H9 (cell line): ENCODE results near the gene ERI3. TPM values are rescaled to one million over a fixed set of nuclear protein-coding genes. Genes with fewer than 3 reads are reported as not detected.

Source experiments
- DNase-seq: peaks from one replicate; pipeline ENCODE4 v3.0.0-alpha.2; 2017
- H2AFZ ChIP-seq: one replicate; pipeline ENCODE4 v1.6.1; 2013; ENCODE audit warnings: mild to moderate bottlenecking, low read length, control low read depth, moderate library complexity
- H2AK5ac ChIP-seq: 2 replicates; pipeline ENCODE4 v1.6.1; 2013; ENCODE audit warnings: low read length, control low read depth, mixed read lengths; ENCODE audit not compliant: insufficient read length
- H2BK120ac ChIP-seq: one replicate; pipeline ENCODE4 v1.6.1; 2013; ENCODE audit warnings: low read depth, mild to moderate bottlenecking, low read length, control low read depth, inconsistent platforms; ENCODE audit not compliant: poor library complexity, severe bottlenecking
- H2BK12ac ChIP-seq: 2 replicates; pipeline ENCODE4 v1.6.1; 2013; ENCODE audit warnings: low read length, control low read depth, mixed read lengths, low read depth; ENCODE audit not compliant: insufficient read length
- H2BK15ac ChIP-seq: 2 replicates; pipeline ENCODE4 v1.6.1; 2013; ENCODE audit warnings: low read depth, low read length, control low read depth
- H2BK20ac ChIP-seq: one replicate; pipeline ENCODE4 v1.6.1; 2013; ENCODE audit warnings: low read depth, mild to moderate bottlenecking, low read length, control low read depth, inconsistent platforms; ENCODE audit not compliant: poor library complexity, severe bottlenecking
- H2BK5ac ChIP-seq: 2 replicates; pipeline ENCODE4 v1.6.1; 2013; ENCODE audit warnings: low read length, control low read depth, mixed read lengths; ENCODE audit not compliant: insufficient read length
- H3K14ac ChIP-seq: 2 replicates; pipeline ENCODE4 v1.6.1; 2013; ENCODE audit warnings: low read length, control low read depth; ENCODE audit not compliant: insufficient read depth
- H3K18ac ChIP-seq: 2 replicates; pipeline ENCODE4 v1.6.1; 2013; ENCODE audit warnings: low read depth, mild to moderate bottlenecking, mixed read lengths, low read length, control low read depth; ENCODE audit not compliant: insufficient read length
- H3K23ac ChIP-seq: 2 replicates; pipeline ENCODE4 v1.6.1; 2013; ENCODE audit warnings: low read length, control low read depth, mixed read lengths, low read depth; ENCODE audit not compliant: insufficient read length
- H3K23me2 ChIP-seq: 2 replicates; pipeline ENCODE4 v1.6.1; 2013; ENCODE audit warnings: low read depth, mild to moderate bottlenecking, mixed read lengths, low read length, control low read depth; ENCODE audit not compliant: insufficient read length, poor library complexity, severe bottlenecking
- H3K27ac ChIP-seq: 2 replicates; pipeline ENCODE4 v1.5.1; 2013; ENCODE audit warnings: low read length, control low read depth, mixed read lengths, low read depth; ENCODE audit not compliant: insufficient read length
- H3K27me3 ChIP-seq: 2 replicates; pipeline ENCODE4 v1.6.1; 2013; ENCODE audit warnings: low read length, control low read depth, inconsistent platforms; ENCODE audit not compliant: insufficient read depth
- H3K4ac ChIP-seq: 2 replicates; pipeline ENCODE4 v1.6.1; 2013; ENCODE audit warnings: low read depth, mild to moderate bottlenecking, control low read depth, inconsistent platforms, low read length, moderate library complexity
- H3K4me1 ChIP-seq: 2 replicates; pipeline ENCODE4 v1.6.1; 2013; ENCODE audit warnings: low read length, control low read depth, inconsistent platforms; ENCODE audit not compliant: insufficient read depth
- H3K4me2 ChIP-seq: 2 replicates; pipeline ENCODE4 v1.6.1; 2013; ENCODE audit warnings: low read length, control low read depth, mixed read lengths; ENCODE audit not compliant: insufficient read length, insufficient read depth
- H3K56ac ChIP-seq: 2 replicates; pipeline ENCODE4 v1.6.1; 2013; ENCODE audit warnings: low read depth, mild to moderate bottlenecking, mixed read lengths, low read length, control low read depth; ENCODE audit not compliant: insufficient read length
- H3K79me1 ChIP-seq: 2 replicates; pipeline ENCODE4 v1.6.1; 2013; ENCODE audit warnings: low read depth, mild to moderate bottlenecking, moderate library complexity, low read length, control low read depth, inconsistent platforms; ENCODE audit not compliant: insufficient read depth, poor library complexity, severe bottlenecking
- H3K79me2 ChIP-seq: 2 replicates; pipeline ENCODE4 v1.6.1; 2013; ENCODE audit warnings: low read length, control low read depth, inconsistent platforms; ENCODE audit not compliant: insufficient read depth
- H3K9ac ChIP-seq: 2 replicates; pipeline ENCODE4 v1.6.1; 2013; ENCODE audit warnings: low read length, control low read depth, mixed read lengths; ENCODE audit not compliant: insufficient read length; ENCODE audit errors: extremely low read depth
- H3K9me3 ChIP-seq: one replicate; pipeline ENCODE4 v1.6.1; 2013; ENCODE audit warnings: low read depth, low read length, inconsistent platforms; ENCODE audit not compliant: control insufficient read depth
- H3T11ph ChIP-seq: one replicate; pipeline ENCODE4 v1.6.1; 2013; ENCODE audit warnings: mild to moderate bottlenecking, low read length, control low read depth, inconsistent platforms
- H4K20me1 ChIP-seq: one replicate; pipeline ENCODE4 v1.6.1; 2013; ENCODE audit not compliant: control insufficient read depth, insufficient read length, insufficient read depth
- H4K5ac ChIP-seq: 2 replicates; pipeline ENCODE4 v1.6.1; 2013; ENCODE audit warnings: low read depth, mild to moderate bottlenecking, mixed read lengths, low read length, control low read depth; ENCODE audit not compliant: insufficient read length
- H4K8ac ChIP-seq: replicated peaks from 2 replicates; pipeline ENCODE4 v1.6.1; 2013; ENCODE audit warnings: low read length, control low read depth, mixed read lengths, low read depth; ENCODE audit not compliant: insufficient read length
- H4K91ac ChIP-seq: 2 replicates; pipeline ENCODE4 v1.6.1; 2013; ENCODE audit warnings: low read depth, mild to moderate bottlenecking, moderate library complexity, mixed read lengths, low read length, control low read depth; ENCODE audit not compliant: insufficient read length
- H3K27ac Mint-ChIP-seq, 3 experiments: 2 replicates in 2 of 3; 3 replicates in 1 of 3; pipeline ENCODE4 v1.8.0; 2020 to 2021; ENCODE audit warnings: mixed read lengths in 3 of 3, mild to moderate bottlenecking in 1 of 3, moderate library complexity in 1 of 3
- H3K27me3 Mint-ChIP-seq: 2 replicates; pipeline ENCODE4 v1.8.0; 2021; ENCODE audit warnings: low read depth, mild to moderate bottlenecking, moderate library complexity, mixed read lengths
- H3K36me3 Mint-ChIP-seq, 3 experiments: 2 replicates in 2 of 3; 3 replicates in 1 of 3; pipeline ENCODE4 v1.8.0; 2020 to 2021; ENCODE audit warnings: low read depth in 3 of 3, mixed read lengths in 3 of 3; ENCODE audit not compliant: insufficient read depth in 1 of 3
- H3K4me1 Mint-ChIP-seq, 2 experiments: 2 replicates each; pipeline ENCODE4 v1.8.0; 2020; ENCODE audit warnings: mixed read lengths in 2 of 2
- H3K4me3 Mint-ChIP-seq, 2 experiments: 2 replicates in 1 of 2; 3 replicates in 1 of 2; pipeline ENCODE4 v1.8.0; 2020 to 2021; ENCODE audit warnings: mild to moderate bottlenecking in 2 of 2, mixed read lengths in 2 of 2, moderate library complexity in 1 of 2
- H3K9me3 Mint-ChIP-seq, 2 experiments: 2 replicates in 1 of 2; 3 replicates in 1 of 2; pipeline ENCODE4 v1.8.0; 2020; ENCODE audit warnings: mild to moderate bottlenecking in 2 of 2, mixed read lengths in 2 of 2, moderate library complexity in 1 of 2
- WGBS: extraction: QIAGEN DNeasy Blood & Tissue Kit; methylation state at CpG from one replicate; pipeline ENCODE4 v1.1.7; 2013; ENCODE audit warnings: missing lambda C conversion rate, low lambda C conversion rate, mixed read lengths; ENCODE audit not compliant: insufficient read length; ENCODE audit errors: extremely low coverage; 5-methylcytosine and 5-hydroxymethylcytosine counted together
- total RNA-seq: library from RNA; stranded (reverse); gene quantifications from 2 replicates; pipeline ENCODE4 v1.2.1, GENCODE V29; 2021
- TF ChIP-seq, protein P1 (sequence below): fragments of 200-600 bp; sonication (generic); conservative IDR thresholded peaks from 3 replicates; pipeline ENCODE4 v1.8.0; 2021; ENCODE audit warnings: antibody characterized with exemption, mild to moderate bottlenecking

The ERI3 gene
- total RNA-seq, 1 experiment from 2014 or later: 61.6 TPM

DNA sequence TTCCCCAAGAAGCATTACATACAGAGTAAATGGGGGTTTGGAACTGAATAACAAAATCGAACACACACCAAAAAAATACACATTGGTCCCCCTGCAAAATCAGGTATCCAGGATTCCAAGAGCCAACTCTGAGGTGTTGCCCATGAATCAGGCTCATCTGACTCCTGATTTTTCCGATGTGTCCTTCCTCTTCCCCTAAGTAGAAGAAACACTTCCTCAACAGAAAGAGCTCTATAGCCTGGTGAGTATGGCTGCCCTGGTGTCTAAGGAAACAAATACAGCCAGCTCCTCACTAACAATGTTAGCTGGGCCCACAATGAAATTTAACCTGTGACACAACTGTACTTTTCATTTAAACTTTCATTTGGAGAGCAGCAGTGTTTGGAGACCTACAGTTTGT lies 33.6 kb downstream of the ERI3 start:
- no peak for DNase-seq
- Histone ChIP-seq H3K79me1 (no peaks in the 10 kb centered on the region), H3K79me2 (no peaks in the 10 kb centered on the region; the same call in 1 of the 2 replicates), H3K14ac (no peak overlapping the region), H3K4me1 (no peaks in the 10 kb centered on the region), H2AFZ (no peak overlapping the region), H3K56ac (no peak overlapping the region), H3T11ph (no peak overlapping the region), H4K8ac (no peak overlapping the region), H2BK15ac (no peak overlapping the region), H3K23me2 (no peaks in the 10 kb centered on the region), H3K18ac (no peak overlapping the region), H2BK120ac (no peak overlapping the region), H3K4me2 (no peak overlapping the region), H4K5ac (no peak overlapping the region), H3K27me3 (no peaks in the 10 kb centered on the region), H3K9ac (no peak overlapping the region), H4K91ac (no peak overlapping the region), H2BK5ac (no peak overlapping the region), H4K20me1 (no peaks in the 10 kb centered on the region), H3K23ac (no peak overlapping the region), H2BK20ac (no peak overlapping the region), H3K9me3 (no peaks in the 10 kb centered on the region), H3K4ac (no peak overlapping the region), H3K27ac (no peak overlapping the region), H2BK12ac (no peak overlapping the region), H2AK5ac (no peak overlapping the region)
- WGBS: no CpG with 5 or more reads among the region's 2 CpGs
- TF ChIP-seq, protein P1, sequence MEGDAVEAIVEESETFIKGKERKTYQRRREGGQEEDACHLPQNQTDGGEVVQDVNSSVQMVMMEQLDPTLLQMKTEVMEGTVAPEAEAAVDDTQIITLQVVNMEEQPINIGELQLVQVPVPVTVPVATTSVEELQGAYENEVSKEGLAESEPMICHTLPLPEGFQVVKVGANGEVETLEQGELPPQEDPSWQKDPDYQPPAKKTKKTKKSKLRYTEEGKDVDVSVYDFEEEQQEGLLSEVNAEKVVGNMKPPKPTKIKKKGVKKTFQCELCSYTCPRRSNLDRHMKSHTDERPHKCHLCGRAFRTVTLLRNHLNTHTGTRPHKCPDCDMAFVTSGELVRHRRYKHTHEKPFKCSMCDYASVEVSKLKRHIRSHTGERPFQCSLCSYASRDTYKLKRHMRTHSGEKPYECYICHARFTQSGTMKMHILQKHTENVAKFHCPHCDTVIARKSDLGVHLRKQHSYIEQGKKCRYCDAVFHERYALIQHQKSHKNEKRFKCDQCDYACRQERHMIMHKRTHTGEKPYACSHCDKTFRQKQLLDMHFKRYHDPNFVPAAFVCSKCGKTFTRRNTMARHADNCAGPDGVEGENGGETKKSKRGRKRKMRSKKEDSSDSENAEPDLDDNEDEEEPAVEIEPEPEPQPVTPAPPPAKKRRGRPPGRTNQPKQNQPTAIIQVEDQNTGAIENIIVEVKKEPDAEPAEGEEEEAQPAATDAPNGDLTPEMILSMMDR: no peak
- Mint-ChIP-seq H3K36me3 (peaks cover 12 to 34% (median 34%) of the 10 kb centered on the region in 3 experiments; a peak in 6 of 7 replicates), H3K4me1 (peaks cover 16 to 29% of the 10 kb centered on the region in 2 experiments), H3K27me3 (no peaks in the 10 kb centered on the region), H3K27ac (no peak overlapping the region), H3K9me3 (no peaks in the 10 kb centered on the region), H3K4me3 (no peak overlapping the region)
